GM10266 (cell line): Measurements from ENCODE around the gene ARSK.
"Not testable (repeated sequence)": the region's sequence is repeated elsewhere in the genome, so short reads cannot be mapped to it uniquely, and the experiment has no call there.

Experiments used
- DNase-seq: peaks from one replicate; pipeline ENCODE4 v3.0.0; 2012; ENCODE audit errors: extremely low spot score
- TF ChIP-seq, protein P1 (sequence below): IDR thresholded peaks from 2 replicates; pipeline ENCODE4 v1.5.1; 2012; ENCODE audit warnings: mild to moderate bottlenecking, low read depth; ENCODE audit not compliant: control insufficient read depth, insufficient read depth; ENCODE audit errors: missing control alignments

The ARSK gene

DNA sequence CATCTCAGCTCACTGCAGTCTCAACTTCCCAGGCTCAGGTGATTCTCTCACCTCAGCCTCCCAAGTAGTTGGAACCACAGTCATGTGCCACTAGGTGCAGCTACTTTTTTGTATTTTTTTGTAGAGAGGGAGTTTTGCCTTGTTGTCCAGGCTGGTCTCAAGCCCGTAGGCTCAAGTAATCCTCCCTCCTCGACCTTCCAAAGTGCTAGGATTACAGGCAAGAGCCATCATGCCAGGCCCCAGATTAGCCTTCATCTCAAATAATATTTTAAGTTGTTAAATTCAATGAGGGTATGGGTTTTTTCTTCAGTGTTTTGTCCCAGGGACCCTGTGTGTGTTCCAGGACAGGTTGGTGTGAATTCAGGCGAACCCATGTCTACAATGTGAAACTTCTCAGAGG, 79.2 kb downstream of the ARSK start:
- TF ChIP-seq, protein P1, sequence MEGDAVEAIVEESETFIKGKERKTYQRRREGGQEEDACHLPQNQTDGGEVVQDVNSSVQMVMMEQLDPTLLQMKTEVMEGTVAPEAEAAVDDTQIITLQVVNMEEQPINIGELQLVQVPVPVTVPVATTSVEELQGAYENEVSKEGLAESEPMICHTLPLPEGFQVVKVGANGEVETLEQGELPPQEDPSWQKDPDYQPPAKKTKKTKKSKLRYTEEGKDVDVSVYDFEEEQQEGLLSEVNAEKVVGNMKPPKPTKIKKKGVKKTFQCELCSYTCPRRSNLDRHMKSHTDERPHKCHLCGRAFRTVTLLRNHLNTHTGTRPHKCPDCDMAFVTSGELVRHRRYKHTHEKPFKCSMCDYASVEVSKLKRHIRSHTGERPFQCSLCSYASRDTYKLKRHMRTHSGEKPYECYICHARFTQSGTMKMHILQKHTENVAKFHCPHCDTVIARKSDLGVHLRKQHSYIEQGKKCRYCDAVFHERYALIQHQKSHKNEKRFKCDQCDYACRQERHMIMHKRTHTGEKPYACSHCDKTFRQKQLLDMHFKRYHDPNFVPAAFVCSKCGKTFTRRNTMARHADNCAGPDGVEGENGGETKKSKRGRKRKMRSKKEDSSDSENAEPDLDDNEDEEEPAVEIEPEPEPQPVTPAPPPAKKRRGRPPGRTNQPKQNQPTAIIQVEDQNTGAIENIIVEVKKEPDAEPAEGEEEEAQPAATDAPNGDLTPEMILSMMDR = no peak
- no peak for DNase-seq

DNA sequence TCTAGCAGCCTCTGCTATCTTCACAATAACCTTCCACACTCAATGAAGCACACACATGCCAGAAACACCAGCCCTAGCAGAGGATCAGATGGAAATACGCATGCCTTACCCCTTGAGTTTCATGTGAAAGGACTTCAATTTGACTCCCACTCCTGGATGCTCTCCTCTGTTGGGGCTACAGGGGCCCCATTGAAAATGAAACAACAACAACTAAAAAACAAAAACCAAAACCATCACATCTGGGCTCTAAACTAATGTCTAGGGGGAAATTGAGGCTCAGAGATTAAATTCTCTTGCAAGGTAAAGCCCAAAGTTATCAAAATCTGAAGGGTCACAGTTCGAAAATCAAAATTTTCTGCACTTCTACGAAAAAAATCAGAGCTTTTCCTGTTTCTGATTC, 83.7 kb downstream of the ARSK start:
- DNase-seq = no peak
- TF ChIP-seq, protein P1 = no peak

DNA sequence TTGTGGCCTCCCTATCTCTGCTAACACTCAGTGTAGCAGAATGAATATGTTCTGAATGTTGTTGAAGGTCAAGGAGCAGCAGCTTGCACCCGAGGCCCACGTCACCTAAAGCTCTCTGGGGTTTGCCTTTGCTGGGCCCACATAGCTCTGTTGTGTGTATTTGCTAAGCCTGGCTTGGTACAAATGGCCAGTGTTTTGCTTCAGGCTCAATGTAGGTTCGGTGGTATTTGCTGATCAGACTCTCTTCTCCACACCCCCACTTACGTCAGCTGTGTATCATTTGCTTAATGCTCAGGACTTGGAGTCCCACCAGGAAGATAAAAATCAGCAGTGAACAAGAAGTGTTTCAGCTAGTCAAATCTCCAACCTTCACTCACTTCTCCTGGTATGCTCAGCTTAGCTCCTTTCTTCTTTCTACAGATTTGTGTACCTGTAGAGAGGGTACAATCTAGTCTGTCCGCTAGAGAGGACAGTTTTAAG, 86.9 kb downstream of the ARSK start:
- TF ChIP-seq, protein P1 = no peak
- no peak for DNase-seq

DNA sequence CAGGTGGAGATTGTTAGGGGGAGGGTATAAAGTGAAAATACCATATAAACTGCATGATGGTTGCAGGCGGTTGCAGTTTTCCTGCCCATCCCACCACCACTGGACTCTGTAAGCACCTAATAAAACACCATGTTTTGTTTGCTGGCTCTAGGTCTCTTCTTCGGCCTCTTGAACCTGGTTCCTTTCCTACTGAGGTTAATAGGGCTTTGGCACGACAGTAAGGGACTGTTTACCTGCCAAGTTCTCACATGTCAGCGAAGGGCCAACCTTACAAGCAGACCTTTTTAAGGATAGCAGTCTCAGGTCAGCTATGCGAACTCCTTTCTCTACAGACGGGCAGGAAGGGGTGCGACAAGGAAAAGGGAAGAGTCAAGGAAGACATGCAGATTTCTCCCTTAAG, 88.3 kb downstream of the ARSK start:
- TF ChIP-seq, protein P1 = no peak
- no peak for DNase-seq

DNA sequence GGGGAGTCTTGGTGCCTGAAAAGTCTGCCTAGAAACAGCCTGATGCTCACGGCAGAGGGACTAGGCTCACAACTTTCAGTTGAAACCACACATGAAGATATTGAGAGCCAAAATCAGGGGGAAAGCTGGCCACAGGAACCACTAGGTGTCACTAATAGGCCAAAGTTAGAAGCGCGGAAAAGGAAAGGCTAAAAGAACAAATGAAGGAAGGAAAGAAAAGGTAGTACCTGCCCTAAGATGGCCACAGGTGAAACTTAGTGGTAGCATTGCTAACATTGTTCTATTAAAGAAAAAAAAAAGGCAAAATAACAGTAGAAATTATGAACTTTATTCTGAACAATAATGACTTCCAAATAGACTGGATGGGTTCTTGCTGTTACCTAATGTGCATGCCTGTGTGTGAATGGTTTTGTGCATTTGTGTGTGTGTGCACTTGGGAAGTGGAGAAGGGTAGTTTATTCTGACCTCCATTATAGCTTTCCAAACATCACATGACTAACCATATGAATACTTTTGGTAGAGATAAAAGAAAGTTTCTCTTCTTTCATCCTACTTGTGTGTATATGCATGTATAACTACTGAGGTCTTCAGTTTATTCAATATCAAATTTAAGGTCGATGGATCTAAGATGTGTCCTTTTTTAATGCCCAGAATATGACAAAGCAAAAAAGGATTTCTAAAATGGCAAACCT, 89.6 kb downstream of the ARSK start:
- DNase-seq = peak; percentile 64
- TF ChIP-seq, protein P1 = peak; percentile 85

DNA sequence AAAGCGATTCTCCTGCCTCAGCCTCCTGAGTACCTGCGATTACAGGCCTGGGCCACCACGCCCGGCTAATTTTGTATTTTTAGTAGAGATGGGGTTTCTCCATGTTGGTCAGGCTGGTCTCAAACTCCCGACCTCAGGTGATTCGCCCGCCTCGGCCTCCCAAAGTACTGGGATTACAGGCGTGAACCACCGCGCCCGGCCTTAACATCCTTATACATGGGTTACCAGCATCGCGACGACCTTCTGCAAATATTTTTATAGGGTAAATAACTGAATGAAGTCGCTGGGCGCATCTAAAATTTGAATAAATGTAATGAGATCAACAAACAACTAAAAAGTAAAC, 91.3 kb downstream of the ARSK start:
- not testable (repeated sequence) for DNase-seq

DNA sequence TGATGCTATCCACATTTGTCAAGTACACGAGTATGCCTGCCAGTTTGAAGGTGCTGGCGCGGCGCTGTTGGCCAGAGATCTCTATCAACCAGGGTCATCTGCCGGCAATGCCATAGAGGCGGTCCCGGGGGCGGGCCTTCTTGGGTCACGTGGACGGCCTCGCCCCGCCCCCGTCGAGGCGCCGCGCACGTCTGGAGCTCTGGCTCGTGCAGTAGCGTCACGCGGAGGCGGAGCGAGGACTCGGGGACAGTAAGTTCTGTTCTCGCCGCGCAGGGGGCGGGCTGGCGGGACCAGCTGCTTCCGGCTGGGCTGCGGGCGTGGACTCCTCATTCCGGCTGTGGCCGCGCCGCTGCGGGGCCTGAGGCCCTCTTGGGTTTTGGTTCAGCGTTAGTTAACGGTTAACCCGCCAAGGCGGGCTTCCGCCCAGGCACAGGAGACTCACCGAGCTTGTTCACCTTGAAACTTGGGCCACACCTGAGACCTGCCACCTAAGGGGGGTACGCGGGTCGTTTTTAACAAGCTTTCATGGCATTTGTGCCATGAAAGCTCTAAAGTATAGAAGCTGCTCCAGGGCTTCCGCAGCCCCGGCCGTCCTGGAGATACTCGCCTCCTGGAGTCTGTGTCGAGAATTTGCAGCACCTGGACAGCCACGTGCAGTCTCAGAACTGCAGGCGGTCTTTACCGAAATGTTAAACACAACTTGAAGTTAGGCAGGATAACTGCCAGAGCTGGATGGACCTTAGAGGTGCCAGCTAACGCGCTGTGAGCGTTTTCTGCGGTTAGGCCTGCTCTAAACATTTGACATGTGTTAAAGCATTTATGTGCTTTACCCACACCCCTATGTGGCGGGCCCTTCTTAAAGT, 91.9 kb downstream of the ARSK start, which contains the start of gene RFESD:
Gene RFESD (plus strand): TSS at position 209 of the 863 bp plus-strand sequence. CDS start 5,495 bp downstream, outside the sequence.
- TF ChIP-seq, protein P1 = no peak
- DNase-seq = peak; percentile 88
